UCSD-AML1 (cell line): ENCODE measurements around the gene ALMS1.
"Not testable (repeated sequence)": the region's sequence is repeated elsewhere in the genome, so short reads cannot be mapped to it uniquely, and the experiment has no call there.

Experiments
- DNase-seq: peaks from one replicate; lab custom pipeline; 2025; ENCODE audit not compliant: unreplicated experiment; lab: John Stamatoyannopoulos, UW

ALMS1 gene

DNA sequence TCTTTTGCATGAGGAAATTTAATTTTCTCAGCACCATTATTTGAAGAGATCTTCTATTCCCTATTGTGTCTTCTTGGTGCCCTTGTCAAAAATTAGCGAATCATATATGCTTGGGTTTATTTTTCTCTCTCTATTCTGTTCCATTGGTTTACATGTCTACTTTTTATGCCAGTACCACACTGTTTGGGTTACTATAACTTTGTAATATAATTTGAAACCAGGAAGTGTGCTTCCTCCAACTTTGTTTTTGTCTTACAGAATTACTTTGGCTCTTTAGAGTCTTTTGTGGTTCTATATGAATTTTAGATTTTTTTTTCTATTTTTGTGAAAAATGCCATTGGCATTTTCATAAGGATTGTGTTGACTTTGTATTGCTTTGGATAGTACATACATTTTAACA lies 17.6 kb downstream of the ALMS1 start:
- DNase-seq, result no peak

DNA sequence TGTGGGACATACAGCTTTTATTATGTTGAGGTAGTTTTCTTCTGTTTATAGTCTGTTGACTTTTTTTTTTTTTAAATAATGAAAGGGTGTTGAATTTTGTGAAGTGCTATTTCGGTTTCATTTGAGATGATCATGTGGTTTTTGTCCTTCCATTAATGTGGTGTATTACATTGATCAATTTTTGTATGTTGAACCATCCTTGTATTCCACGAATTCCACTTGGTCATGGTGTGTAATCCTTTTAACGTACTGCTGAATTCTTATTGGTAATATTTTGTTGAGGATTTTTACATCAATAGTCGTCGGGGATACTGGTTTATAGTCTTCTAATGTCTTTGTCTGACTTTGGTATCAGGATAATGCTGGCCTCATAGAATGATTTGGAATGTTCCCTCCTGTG lies 18.8 kb downstream of the ALMS1 start:
- no peak for DNase-seq

DNA sequence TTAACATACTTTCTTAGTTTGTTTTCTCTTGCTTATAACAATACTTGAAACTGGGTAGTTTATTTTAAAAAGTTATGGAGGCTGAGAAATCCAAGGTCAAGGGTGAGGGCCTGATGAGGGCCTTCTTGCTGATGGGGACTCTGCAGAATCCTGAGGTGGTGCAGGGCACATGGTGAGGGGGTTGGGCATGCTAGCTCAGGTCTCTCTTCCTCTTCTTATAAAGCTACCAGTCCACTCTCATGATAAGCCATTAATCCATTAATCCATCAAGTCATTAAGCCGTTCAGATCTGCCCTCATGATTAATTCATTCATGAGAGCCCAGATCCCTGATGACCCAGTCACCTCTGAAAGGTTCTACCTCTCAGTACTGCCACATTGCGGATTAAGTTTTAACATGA lies 21.4 kb downstream of the ALMS1 start:
- no peak for DNase-seq

DNA sequence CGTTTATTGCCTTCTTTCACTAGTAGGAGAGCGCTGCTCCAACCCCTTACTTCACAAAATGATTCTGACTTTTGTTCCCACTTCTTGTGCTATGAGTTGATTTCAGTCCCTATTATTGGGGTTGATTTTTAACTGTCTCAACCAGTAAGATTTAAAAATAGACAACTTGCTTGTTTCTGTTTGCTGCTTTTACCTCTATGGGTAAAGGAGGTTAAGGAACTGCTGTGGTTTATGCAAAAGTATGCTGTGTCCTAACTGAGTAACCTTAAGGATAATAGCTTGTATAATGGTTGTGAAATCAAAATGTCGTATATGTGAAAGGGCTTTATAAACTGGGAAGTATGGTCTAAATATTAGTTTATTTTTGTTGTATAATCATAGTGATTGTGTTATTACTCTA lies 22.6 kb downstream of the ALMS1 start:
- no peak for DNase-seq

DNA sequence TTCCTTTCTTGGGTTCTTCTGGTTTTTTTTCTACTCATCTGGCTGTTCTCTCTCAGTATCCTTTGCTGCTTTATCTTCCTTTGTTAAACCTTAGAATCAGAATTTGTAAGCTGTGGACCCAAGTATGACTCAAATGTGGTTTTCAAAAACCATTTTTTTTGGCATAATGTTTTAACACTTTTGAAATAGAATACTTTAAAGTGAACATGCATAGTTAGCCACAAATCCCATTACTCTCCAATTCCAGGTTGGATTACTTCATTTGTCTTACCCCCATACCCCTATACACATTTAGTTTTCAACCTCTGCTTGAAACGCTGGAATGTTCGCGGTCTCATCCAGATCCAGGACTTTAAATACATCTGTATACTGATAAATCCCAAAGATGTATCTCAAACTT lies 29.1 kb downstream of the ALMS1 start:
- no peak for DNase-seq

DNA sequence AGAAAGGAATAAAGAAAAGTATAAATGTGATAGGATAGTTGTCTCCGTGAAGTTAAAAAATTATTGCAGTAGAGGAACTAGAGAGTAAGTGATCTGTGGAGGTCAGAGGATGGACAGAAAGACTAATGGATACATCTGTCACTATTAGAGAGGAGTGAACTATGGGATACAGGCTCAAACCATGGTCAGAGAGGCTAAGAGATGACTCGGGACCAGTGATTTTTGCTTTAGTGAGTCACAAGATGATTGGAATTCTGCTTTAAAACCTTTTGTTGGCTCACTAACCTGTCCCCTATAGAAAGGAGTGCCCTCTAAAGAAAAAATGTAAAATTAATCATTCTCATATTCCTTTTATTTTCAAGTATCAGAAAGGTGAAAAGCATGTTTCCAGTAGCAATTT lies 30.3 kb downstream of the ALMS1 start:
- DNase-seq, result no peak

DNA sequence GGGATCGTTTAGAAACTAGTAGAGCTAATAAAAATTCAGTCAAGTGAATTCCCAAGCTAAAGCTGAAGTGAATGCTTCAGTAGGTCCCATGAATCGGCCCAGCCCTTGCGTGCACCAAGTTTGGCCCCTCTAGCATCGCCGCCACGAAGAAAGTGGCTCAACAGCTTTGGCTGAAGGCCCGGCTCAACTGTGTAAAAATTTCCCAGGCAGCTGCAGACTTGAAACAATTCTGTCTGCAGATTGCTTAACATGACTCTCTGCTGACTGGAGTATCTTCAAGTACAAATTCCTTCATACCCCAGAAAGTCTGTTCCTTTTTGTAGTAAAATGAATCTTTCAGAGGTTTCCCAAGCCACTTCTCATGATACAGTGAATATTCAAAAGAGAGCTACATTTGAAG lies 32.7 kb downstream of the ALMS1 start:
- no peak for DNase-seq

DNA sequence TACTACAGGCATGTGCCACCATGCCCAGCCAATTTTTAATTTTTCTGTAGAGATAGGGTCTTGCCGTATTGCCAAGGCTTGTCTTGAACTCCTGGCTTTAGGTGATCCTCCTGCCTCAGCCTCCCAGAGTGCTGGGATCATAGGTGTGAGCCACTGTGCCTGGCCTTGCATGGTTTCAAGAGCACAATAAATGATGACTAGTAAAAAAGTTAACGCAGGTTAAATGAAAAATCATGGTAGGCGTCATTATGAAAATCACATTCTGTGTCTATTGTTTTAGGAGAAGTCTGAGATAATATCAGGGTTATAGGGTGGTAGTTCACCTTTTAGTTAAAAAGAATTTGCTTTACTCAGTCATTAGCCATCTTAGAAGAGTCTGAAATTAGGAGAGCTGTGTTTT lies 38.3 kb downstream of the ALMS1 start:
- DNase-seq, result no peak

DNA sequence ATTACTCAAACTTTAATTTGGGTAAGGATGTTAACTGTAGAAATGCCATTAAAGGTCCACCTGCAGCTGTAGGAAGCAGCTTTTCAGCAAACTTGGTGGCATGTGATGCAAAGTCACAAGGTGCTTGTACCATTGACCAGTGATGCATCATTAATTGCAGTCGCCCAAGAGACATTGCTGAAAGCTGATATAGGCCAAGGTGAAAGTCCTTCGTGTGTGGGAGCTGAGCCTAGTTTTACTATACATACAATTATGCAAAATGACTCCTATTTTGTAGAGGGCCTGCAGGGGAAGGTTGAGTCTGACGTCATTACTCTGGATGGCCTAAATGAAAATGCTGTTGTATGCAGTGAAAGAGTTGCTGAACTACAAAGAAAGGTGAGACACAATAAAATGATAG lies 40.5 kb downstream of the ALMS1 start:
- DNase-seq, result no peak

DNA sequence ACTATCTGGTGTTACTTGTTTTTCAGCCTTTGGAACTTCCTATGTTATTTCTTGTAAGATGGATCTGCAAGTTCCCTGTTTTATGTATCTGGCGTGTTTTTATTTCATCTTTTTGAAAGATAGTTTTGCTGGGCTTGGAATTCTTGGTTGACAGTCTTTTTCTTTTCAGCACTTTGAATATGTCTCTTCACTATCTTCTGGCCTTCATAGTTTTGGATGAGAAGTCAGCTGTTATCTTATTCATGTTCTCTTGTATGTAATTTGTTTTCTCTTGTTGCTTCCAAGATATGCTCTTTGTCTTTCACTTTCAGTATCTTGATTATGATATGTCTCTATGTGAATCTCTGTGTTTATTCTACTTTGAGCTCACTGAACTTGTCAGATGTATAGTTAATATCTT lies 50.4 kb downstream of the ALMS1 start:
- no peak for DNase-seq

DNA sequence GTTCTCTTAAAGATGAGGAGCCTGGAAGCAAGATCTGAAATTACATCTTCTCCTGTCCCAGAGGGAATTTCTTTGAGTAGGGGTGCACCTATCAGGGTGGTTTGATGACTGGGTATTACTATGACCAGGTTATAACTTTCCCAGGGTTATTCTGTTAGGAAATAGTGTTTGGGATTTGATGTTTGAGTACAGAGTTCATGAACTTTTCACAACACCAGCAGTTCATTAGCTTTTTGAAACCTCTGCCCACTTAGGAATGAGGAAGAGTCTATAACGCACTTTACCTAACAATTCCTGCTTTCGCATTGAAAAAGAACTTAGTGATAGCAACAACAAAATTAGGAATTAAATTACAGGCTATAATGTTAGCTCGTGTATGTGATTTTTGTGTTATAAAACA lies 58.6 kb downstream of the ALMS1 start:
- DNase-seq, result no peak

DNA sequence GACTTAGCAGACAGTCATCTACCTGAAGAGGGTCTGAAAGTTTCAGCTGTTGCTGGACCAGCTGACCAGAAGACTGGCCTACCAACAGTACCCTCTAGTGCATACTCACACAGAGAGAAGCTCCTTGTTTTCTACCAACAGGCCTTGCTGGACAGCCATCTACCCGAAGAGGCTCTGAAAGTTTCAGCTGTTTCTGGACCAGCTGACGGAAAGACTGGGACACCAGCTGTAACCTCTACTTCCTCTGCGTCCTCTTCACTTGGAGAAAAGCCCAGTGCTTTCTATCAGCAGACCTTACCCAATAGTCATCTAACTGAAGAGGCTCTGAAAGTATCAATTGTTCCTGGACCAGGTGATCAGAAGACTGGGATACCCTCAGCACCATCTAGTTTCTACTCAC lies 63.2 kb downstream of the ALMS1 start:
- DNase-seq, result no peak

DNA sequence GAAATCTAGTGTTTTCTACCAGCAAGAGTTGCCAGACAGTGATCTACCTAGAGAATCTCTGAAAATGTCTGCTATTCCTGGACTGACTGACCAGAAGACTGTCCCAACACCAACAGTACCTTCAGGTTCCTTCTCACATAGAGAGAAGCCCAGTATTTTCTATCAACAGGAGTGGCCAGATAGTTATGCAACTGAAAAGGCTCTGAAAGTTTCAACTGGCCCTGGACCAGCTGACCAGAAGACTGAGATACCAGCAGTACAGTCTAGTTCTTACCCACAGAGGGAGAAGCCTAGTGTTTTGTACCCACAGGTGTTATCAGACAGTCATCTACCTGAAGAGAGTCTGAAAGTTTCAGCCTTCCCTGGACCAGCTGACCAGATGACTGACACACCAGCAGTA lies 63.8 kb downstream of the ALMS1 start:
- no peak for DNase-seq

DNA sequence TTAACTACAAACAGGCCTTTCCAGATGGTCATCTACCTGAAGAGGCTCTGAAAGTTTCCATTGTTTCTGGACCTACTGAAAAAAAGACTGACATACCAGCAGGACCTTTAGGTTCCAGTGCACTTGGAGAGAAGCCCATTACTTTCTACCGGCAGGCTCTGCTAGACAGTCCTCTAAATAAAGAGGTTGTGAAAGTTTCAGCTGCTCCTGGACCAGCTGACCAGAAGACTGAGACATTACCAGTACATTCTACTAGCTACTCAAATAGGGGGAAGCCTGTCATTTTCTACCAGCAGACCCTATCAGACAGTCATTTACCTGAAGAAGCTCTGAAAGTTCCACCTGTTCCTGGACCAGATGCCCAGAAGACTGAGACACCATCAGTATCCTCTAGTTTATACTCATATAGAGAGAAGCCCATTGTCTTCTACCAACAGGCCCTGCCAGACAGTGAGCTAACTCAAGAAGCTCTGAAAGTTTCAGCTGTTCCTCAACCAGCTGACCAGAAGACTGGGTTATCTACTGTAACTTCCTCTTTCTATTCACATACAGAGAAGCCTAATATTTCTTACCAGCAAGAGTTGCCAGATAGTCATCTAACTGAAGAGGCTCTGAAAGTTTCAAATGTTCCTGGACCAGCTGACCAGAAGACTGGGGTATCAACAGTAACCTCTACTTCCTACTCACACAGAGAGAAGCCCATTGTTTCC lies 65.8 kb downstream of the ALMS1 start:
- DNase-seq, result no peak

DNA sequence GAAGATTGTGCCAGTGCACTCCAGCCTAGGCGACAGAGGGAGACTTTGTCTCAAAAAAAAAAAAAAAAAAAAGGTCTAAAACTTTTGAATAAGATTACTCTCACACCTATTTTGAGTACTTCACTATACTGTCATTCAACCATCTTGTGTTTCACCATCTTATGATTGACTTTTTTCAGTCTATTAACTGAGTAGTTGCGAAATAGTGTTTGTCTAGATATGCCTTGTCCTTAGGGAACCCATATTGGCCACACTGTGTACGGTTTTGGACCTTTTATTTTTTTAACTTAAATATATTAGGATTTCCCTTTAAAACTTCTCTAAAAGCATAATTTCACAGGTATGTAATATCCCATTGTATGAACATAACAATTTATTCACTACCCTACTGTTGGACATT lies 72.3 kb downstream of the ALMS1 start:
- DNase-seq, result no peak

DNA sequence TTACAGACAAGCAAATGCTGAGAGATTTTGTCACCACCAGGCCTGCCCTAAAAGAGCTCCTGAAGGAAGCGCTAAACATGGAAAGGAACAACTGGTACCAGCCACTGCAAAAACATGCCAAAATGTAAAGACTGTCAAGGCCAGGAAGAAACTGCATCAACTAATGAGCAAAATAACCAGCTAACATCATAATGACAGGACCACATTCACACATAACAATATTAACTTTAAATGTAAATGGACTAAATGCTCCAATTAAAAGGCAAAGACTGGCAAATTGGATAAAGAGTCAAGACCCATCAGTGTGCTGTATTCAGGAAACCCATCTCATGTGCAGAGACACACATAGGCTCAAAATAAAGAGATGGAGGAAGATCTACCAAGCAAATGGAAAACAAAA lies 76.8 kb downstream of the ALMS1 start:
- not testable (repeated sequence) for DNase-seq

DNA sequence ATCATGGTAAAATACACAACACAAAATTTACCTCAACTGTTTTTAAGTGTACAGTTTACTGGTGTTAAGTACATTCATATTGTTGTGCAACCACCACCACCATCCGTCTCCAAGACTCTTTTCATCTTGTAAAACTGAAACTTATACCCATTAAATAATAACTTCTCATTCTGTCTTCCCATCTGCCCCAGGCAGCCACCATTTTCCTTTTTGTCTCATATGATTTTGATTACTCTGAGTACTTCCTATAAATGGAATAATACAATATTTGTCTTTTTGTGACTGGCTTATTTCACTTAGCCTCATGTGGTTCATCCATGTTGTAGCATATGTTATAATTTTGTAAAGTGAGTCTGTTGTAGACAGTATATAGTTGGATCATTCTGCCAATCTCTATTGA lies 82.7 kb downstream of the ALMS1 start:
- no peak for DNase-seq

DNA sequence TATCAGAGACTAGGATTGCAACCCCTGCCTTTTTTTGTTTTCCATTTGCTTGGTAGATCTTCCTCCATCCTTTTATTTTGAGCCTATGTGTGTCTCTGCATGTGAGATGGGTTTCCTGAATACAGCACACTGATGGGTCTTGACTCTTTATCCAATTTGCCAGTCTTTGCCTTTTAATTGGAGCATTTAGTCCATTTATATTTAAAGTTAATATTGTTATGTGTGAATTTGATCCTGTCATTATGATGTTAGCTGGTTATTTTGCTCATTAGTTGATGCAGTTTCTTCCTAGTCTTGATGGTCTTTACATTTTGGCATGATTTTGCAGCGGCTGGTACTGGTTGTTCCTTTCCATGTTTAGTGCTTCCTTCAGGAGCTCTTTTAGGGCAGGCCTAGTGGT lies 98.2 kb downstream of the ALMS1 start:
- DNase-seq, result not testable (repeated sequence)

DNA sequence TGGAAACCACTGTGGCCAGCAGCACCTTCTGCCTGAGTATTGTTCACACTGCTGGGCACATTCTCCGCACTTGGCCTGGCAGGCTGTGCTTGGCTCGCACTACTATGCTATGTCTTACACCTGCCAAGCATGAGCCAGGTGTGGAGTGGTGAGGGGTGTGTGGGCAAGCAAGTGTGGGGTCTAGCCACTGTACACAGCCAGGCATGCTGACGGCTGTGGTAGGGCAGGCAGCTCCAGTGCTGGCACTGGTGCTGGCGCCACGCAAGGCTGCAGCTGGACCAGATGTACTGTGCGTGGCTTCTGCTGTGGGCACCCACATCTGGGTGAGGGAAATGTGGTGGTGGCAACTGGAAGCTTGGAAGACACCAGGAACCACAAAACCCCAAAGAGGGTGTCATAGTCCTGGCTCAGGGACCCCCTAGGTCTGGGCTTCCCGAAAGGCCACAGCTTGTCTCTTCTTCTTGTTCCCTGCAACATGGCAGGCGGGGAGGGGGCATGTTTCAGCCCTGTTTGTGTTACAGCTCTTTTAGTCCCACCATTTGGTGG lies 101.5 kb downstream of the ALMS1 start:
- no peak for DNase-seq

DNA sequence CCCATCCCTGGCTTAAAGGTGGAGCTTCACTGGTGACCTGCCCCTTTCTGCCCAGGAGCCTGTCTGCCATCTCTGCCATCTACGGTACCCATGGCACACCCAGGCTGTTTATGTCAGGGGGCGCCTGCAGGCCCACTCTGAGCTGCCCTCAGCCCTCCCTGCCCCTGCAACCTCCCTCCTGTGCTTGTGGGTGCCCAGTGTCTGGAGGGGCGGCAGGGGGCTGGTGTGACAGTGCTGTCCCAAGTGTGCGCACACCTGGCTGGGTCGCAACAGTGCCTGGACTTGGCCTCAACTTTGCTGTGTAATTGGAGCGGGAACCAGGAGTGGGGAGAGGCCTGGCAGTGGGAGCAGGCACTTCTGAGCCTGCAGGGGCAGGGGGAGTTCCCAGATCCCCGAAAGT lies 102.4 kb downstream of the ALMS1 start:
- no peak for DNase-seq

DNA sequence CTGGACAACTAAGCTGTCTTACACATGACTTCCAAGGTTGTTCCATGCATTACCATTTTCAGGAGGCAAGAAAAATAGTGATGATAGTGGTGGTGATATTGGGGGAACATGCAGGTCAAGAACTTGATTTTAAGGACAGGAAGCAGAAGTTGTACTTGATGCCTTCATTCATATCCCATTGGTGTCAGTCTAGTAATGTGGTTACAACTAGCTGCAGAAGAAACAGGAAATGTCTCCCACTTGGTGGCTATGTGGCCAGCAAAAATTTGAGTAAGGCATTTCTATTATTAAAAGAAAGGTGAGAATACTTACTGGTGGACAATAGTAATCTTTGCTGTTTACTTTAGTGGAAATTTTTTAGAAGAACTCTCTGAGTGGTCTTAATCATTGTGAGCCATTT lies 103.4 kb downstream of the ALMS1 start:
- DNase-seq, result no peak

DNA sequence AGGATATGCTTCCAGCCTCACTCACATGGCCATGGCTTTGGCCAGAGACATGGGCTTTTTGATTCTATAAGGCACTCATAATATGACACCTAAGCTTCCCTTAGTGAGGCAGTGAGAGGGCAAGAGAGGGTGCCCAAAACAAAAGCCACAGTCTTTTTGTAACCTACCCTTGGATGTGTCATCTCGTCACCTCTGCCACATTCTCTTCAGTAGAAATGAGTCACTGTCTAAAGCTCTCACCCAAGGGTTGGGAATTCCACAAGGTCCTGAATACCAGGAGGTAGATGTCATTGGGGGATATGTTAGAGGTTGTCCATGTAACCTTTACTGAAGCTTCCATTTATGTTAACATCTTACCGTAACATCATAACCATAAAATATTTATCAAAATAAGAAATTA lies 108.4 kb downstream of the ALMS1 start:
- no peak for DNase-seq

DNA sequence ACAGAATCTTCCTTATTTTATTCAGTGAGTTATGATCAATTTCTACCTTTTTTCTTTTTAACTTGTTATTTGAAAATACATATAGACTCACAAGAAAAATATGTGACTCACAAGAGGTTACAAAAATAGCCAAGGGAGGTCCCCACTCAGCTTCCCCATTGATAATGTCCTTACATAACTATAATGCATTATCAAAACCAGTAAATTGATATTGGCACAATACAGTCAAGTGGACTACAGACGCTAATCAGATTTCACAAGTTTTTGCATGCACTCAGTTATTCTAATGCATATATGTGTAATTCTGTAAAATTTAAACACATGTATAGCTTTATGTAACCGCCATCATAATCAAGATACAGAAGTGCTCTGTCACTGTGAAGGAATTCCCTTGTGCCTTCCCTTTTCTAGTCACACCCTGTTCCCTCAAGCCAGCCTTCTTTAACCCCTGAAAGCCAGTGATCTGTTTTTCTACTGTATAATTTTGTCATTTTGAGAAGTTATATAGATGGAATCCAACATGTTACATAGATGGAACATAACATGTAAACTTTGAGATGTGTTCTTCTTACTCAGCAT lies 118.4 kb downstream of the ALMS1 start:
- DNase-seq, result no peak
